ENCODE data around the gene IGSF8. TPM values are rescaled to one million over a fixed set of nuclear protein-coding genes. Genes with fewer than 3 reads are reported as not detected.

IGSF8 gene
- total RNA-seq, 1 donor from 2014 or later, result 17.2 TPM

GRCh38 chr1:160081261-160081936 lies 17.0 kb downstream of the IGSF8 start, which contains the start of gene KCNJ9:
TSS of gene KCNJ9 (plus strand) at chr1:160081538. CDS start at chr1:160084031, 2,493 bp downstream.
- TF ChIP-seq, protein P1, sequence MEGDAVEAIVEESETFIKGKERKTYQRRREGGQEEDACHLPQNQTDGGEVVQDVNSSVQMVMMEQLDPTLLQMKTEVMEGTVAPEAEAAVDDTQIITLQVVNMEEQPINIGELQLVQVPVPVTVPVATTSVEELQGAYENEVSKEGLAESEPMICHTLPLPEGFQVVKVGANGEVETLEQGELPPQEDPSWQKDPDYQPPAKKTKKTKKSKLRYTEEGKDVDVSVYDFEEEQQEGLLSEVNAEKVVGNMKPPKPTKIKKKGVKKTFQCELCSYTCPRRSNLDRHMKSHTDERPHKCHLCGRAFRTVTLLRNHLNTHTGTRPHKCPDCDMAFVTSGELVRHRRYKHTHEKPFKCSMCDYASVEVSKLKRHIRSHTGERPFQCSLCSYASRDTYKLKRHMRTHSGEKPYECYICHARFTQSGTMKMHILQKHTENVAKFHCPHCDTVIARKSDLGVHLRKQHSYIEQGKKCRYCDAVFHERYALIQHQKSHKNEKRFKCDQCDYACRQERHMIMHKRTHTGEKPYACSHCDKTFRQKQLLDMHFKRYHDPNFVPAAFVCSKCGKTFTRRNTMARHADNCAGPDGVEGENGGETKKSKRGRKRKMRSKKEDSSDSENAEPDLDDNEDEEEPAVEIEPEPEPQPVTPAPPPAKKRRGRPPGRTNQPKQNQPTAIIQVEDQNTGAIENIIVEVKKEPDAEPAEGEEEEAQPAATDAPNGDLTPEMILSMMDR (IDR thresholded peaks at IDR 0.05; ENCODE audit: unreplicated experiment), result no peak
- Mint-ChIP-seq H3K9me3 (ENCODE audit: unreplicated experiment) (no peaks in the 10 kb centered on the region), H3K4me1 (ENCODE audit: unreplicated experiment) (peaks cover 16% of the 10 kb centered on the region), H3K36me3 (ENCODE audit: low read depth, unreplicated experiment) (no peaks in the 10 kb centered on the region), H3K4me3 (ENCODE audit: unreplicated experiment) (peak within 1 kb of the TSS; percentile 11), H3K27ac (ENCODE audit: unreplicated experiment) (peak within 1 kb of the TSS; percentile 66), H3K27me3 (ENCODE audit: unreplicated experiment) (peaks cover 24% of the 10 kb centered on the region)
- no peak for DNase-seq (ENCODE audit: low spot score)

GRCh38 chr1:160080381-160081100 lies 17.9 kb downstream of the IGSF8 start:
- H3K9me3 Mint-ChIP-seq (ENCODE audit: unreplicated experiment), result no peaks in the 10 kb centered on the region
- no peak overlapping the region for H3K4me3 Mint-ChIP-seq (ENCODE audit: unreplicated experiment)
- TF ChIP-seq, protein P1 (IDR thresholded peaks at IDR 0.05; ENCODE audit: unreplicated experiment), result no peak
- H3K27me3 Mint-ChIP-seq (ENCODE audit: unreplicated experiment), result peaks cover 23% of the 10 kb centered on the region
- no peak for DNase-seq (ENCODE audit: low spot score)
- H3K27ac Mint-ChIP-seq (ENCODE audit: unreplicated experiment), result no peak overlapping the region
- H3K36me3 Mint-ChIP-seq (ENCODE audit: low read depth, unreplicated experiment), result no peaks in the 10 kb centered on the region
- peaks cover 16% of the 10 kb centered on the region for H3K4me1 Mint-ChIP-seq (ENCODE audit: unreplicated experiment)

DNA sequence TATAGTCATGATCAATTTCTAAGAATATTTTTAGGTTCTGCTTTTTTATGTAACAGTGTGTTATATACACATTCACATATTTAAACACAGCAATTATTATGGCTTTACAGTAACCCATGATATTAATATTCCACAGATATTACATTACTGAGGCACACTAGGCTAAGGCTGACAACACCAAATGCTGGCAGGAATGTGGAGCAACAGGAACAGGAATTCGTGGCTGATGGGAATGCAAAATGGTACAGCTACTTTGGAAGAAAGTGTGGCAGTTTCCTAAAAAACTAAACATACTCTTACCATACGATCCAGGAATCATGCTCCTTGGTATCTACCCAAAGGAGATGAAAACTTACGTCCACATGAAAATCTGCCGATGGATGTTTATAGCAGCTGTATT lies 19.0 kb downstream of the IGSF8 start:
- no peak for DNase-seq (ENCODE audit: low spot score)
- H3K4me3 Mint-ChIP-seq (ENCODE audit: unreplicated experiment), result no peak overlapping the region
- no peaks in the 10 kb centered on the region for H3K36me3 Mint-ChIP-seq (ENCODE audit: low read depth, unreplicated experiment)
- no peak overlapping the region for H3K27ac Mint-ChIP-seq (ENCODE audit: unreplicated experiment)
- TF ChIP-seq, protein P1 (IDR thresholded peaks at IDR 0.05; ENCODE audit: unreplicated experiment), result no peak
- H3K9me3 Mint-ChIP-seq (ENCODE audit: unreplicated experiment), result no peaks in the 10 kb centered on the region
- H3K27me3 Mint-ChIP-seq (ENCODE audit: unreplicated experiment), result peaks cover 18% of the 10 kb centered on the region
- H3K4me1 Mint-ChIP-seq (ENCODE audit: unreplicated experiment), result peaks cover 16% of the 10 kb centered on the region

DNA sequence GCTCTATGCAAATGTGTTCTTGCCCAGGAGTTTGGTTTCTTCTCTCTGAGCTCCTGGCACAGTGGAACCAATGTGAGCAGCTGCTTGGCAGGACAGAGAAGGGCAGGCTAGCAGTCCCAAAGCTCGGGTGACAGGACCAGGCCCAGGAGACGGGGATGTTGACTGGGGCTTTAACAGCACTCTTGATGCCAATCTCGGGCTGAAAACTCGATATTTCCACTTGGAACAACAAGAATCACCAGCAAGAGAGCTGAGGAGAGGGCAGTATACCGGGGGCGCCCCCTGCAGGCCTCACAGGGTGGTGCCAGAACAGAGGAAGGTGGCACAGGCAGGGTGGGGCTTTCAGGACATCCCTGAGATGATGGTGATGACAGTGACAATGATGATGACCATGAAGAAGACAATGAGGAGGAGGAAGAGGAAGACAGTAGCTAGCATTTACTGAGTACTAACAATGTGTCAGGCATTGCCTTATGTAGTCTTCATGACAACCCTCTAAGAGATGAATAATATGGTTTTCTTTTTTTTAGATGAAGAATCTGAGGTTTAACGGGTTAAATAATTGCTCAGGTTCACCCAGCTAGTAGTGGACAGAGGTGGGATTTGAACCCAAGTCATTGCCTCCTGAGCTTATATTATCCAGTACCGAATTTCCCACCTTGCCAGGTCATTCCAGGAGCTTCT lies 19.8 kb downstream of the IGSF8 start:
- H3K4me1 Mint-ChIP-seq (ENCODE audit: unreplicated experiment), result peaks cover 16% of the 10 kb centered on the region
- H3K36me3 Mint-ChIP-seq (ENCODE audit: low read depth, unreplicated experiment), result no peaks in the 10 kb centered on the region
- H3K27me3 Mint-ChIP-seq (ENCODE audit: unreplicated experiment), result peaks cover 18% of the 10 kb centered on the region
- TF ChIP-seq, protein P1 (IDR thresholded peaks at IDR 0.05; ENCODE audit: unreplicated experiment), result peak; percentile 88
- no peaks in the 10 kb centered on the region for H3K9me3 Mint-ChIP-seq (ENCODE audit: unreplicated experiment)
- no peak overlapping the region for H3K27ac Mint-ChIP-seq (ENCODE audit: unreplicated experiment)
- H3K4me3 Mint-ChIP-seq (ENCODE audit: unreplicated experiment), result no peak overlapping the region
- peak; percentile 61 for DNase-seq (ENCODE audit: low spot score)

Measured in endothelial cell (in vitro differentiated cells).